Mucosa of stomach (tissue), 1 donor: ENCODE results near the gene KIAA1328.

Experiments
- H3K27me3 ChIP-seq: one replicate; pipeline ENCODE4 v1.7.0; 2013; ENCODE audit warnings: mild to moderate bottlenecking, low read length; ENCODE audit not compliant: control insufficient read depth, insufficient read depth
- H3K36me3 ChIP-seq: one replicate; pipeline ENCODE4 v1.7.0; 2013; ENCODE audit warnings: low read length; ENCODE audit not compliant: control insufficient read depth, insufficient read depth
- H3K4me1 ChIP-seq: one replicate; pipeline ENCODE4 v1.7.0; 2013; ENCODE audit warnings: mild to moderate bottlenecking, low read length; ENCODE audit not compliant: control insufficient read depth, insufficient read depth
- H3K4me3 ChIP-seq: one replicate; pipeline ENCODE4 v1.7.0; 2013; ENCODE audit warnings: low read length
- H3K9ac ChIP-seq: one replicate; pipeline ENCODE4 v1.7.0; 2013; ENCODE audit warnings: mild to moderate bottlenecking, low read length, moderate library complexity
- H3K9me3 ChIP-seq: one replicate; pipeline ENCODE4 v1.7.0; 2013; ENCODE audit warnings: mild to moderate bottlenecking, low read length, moderate library complexity; ENCODE audit not compliant: control insufficient read depth
- donor health status: Pancreatic carcinoma.

The KIAA1328 gene

DNA sequence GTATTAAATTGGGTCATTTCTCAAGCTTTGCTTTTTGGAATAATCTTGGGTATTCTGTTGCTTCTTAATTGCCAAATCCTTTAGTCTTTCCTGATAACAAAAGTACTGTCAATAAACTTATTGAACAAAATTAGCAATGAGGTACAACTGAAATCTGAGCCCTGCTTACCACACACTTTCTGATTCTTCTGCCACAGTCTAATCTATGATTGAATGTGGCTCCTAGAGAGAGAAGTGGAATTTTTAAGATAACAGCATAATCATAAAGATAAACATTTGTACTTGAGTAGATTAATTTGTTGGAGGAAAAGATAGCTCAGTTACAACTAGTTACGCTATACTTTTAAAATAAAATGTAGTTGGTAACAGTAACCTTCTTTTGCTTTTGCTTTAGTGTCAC is 381.9 kb downstream of the KIAA1328 start:
- Histone ChIP-seq H3K9ac (no peak overlapping the region), H3K4me1 (no peaks in the 10 kb centered on the region), H3K27me3 (no peaks in the 10 kb centered on the region), H3K4me3 (no peak overlapping the region), H3K36me3 (no peaks in the 10 kb centered on the region), H3K9me3 (no peaks in the 10 kb centered on the region)

DNA sequence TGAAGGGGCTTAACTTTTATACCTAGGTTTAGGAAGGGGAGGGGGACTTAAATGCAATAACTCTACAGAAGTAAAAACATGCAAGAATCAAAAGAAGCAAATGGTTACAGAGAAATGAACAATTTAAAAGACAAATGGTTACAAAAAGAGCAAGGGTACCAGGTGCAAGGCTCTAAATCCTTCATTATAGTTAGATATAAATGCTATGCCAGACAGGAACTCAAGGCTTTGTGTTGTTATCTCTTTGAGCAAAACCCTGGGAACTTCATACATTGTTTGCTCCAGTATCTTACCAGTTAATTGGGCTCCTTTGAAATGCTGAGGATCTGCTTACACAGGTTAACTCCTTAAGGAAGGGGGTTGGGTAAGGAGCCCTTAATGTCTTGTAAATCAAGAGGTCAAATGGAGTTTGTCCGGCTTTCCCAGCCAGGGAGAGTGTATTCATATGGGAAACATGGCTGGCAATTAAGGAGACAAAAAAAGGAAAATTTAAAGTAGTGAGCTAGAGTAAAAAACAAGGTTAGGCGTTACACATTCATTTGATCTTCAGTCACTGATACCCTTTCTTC is 389.2 kb downstream of the KIAA1328 start:
- Histone ChIP-seq H3K9me3 (no peaks in the 10 kb centered on the region), H3K9ac (no peak overlapping the region), H3K4me1 (no peaks in the 10 kb centered on the region), H3K27me3 (no peaks in the 10 kb centered on the region), H3K36me3 (no peaks in the 10 kb centered on the region), H3K4me3 (no peak overlapping the region)

DNA sequence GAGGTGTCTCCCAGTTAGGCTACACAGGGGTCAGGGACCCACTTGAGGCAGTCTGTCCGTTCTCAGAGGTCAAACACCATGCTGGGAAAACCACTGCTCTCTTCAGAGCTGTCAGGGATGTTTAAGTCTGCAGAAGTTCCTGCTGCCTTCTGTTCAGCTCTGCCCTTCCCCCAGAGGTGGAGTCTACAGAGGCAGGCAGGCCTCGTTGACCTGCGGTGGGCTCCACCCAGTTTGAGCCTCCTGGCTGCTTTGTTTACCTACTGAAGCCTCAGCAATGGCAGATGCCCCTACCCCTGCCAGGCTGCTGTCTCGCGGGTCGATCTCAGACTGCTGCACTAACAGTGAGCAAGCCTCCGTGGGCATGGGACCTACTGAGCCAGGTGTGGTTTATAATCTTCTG is 390.3 kb downstream of the KIAA1328 start:
- H3K27me3 ChIP-seq = no peaks in the 10 kb centered on the region
- H3K4me1 ChIP-seq = no peaks in the 10 kb centered on the region
- no peak overlapping the region for H3K4me3 ChIP-seq
- H3K9me3 ChIP-seq = no peaks in the 10 kb centered on the region
- no peaks in the 10 kb centered on the region for H3K36me3 ChIP-seq
- no peak overlapping the region for H3K9ac ChIP-seq

DNA sequence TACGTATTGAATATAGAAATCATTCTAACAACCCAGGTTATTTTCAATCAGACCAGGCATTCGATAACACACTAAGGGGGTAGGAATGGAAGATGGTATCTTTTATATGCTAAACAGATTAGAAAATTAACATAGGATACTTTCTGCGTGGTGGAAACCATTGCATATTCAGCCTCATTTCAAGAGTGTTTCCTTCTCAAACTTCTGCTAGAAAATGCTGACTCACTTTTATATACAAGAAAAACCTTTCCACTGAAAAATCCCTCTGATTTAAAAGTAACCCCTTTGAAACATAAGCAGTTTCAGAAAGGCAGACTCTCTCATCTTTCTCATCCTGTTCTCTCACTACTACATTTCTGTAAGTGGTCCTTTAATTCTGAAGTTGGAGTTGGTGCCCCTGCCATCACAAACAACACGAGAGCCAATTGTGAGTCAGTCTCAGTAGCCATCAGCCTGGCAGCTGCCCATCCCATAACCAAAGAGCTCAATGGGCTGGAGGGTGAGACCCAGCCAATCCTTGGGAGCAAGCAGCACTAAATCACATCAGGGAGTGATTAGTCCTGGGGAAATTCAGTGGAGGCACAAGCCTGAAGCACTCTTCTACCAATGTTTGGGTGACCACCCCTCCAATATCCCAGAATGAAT is 393.5 kb downstream of the KIAA1328 start:
- Histone ChIP-seq H3K27me3 (no peaks in the 10 kb centered on the region), H3K9me3 (no peaks in the 10 kb centered on the region), H3K4me3 (no peak overlapping the region), H3K4me1 (no peaks in the 10 kb centered on the region), H3K36me3 (no peaks in the 10 kb centered on the region), H3K9ac (no peak overlapping the region)

DNA sequence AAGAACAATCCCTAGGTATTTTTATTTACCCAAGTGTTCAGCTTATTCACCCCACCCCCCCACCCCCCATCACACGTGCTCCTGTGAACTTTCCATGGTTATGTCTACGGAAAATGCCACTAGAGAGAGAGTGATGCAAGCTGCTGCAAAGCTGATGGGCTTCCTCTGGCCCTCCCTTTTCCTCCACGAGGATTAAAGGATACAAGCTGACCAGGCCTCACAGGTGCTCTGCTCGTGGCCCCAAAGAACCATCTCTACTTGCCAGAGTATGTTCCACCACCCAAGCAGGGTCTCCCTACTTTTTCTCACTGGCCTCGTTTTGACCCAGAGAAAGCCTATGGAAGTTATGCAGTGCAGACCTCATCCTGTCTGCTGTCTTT is 394.1 kb downstream of the KIAA1328 start:
- H3K36me3 ChIP-seq = no peaks in the 10 kb centered on the region
- H3K4me1 ChIP-seq = no peaks in the 10 kb centered on the region
- H3K9me3 ChIP-seq = no peaks in the 10 kb centered on the region
- no peak overlapping the region for H3K9ac ChIP-seq
- H3K4me3 ChIP-seq = no peak overlapping the region
- no peaks in the 10 kb centered on the region for H3K27me3 ChIP-seq

DNA sequence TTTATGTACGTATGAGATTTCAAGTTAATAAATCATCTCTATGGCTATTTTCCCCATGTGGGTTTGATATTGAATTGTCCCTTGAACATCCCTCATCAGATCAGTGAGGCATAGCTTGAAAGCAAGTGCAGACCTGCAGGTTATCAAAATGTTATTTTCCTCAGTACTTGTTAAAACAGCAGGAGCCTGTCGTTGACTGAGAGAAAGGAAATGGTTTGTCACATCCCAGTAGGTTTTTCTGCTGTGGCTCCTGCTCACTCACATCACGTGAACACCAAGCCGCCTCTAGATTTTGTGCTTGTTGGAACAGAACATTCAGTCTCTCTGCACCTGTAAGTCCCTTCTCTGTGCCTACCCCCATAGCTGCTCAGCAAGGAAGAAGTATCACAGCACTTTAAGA is 396.4 kb downstream of the KIAA1328 start:
- no peaks in the 10 kb centered on the region for H3K27me3 ChIP-seq
- no peak overlapping the region for H3K4me3 ChIP-seq
- H3K4me1 ChIP-seq = no peaks in the 10 kb centered on the region
- no peaks in the 10 kb centered on the region for H3K36me3 ChIP-seq
- no peak overlapping the region for H3K9ac ChIP-seq
- H3K9me3 ChIP-seq = no peaks in the 10 kb centered on the region

DNA sequence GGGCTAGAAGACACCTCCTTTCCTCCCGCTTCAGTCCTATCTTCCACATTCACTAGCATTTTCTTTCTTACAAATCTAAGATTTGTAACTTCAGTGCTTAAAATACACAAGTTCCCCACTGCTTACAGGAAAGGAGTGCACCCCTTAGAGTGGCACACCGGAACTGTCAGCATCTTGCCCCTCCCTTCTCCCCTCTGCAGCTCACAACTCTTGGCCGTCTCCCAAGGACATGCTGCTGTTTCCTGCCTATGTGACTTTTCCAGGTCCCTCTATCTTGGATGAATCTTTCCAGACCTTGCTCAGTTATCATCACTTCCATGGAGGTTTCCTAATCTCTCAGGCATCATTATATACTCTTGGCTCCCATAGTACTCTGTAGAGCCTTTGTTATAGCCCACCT is 401.8 kb downstream of the KIAA1328 start:
- H3K4me3 ChIP-seq = no peak overlapping the region
- no peaks in the 10 kb centered on the region for H3K27me3 ChIP-seq
- no peaks in the 10 kb centered on the region for H3K9me3 ChIP-seq
- no peaks in the 10 kb centered on the region for H3K36me3 ChIP-seq
- H3K9ac ChIP-seq = no peak overlapping the region
- no peaks in the 10 kb centered on the region for H3K4me1 ChIP-seq

DNA sequence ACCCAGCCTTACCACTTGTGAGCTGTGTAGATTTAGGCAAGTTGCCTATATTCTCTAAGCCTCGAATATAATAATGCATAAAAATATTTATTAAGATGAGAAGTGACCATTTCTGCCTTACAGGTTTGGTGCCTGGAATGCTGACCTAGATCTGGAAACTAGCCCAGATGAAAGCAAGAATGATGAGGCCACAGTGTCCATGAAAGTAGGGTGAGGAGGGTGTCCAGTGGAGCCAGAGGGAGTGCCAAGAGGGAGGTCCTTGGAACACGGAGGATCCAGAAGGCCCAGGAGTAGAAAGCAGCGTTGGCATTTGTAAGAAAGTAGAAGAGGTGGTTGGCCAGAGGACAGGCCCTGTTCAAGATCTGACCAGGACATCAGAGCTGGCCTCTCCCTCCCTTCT is 402.3 kb downstream of the KIAA1328 start:
- H3K4me1 ChIP-seq = no peaks in the 10 kb centered on the region
- no peaks in the 10 kb centered on the region for H3K27me3 ChIP-seq
- H3K9ac ChIP-seq = no peak overlapping the region
- no peaks in the 10 kb centered on the region for H3K36me3 ChIP-seq
- no peaks in the 10 kb centered on the region for H3K9me3 ChIP-seq
- no peak overlapping the region for H3K4me3 ChIP-seq

DNA sequence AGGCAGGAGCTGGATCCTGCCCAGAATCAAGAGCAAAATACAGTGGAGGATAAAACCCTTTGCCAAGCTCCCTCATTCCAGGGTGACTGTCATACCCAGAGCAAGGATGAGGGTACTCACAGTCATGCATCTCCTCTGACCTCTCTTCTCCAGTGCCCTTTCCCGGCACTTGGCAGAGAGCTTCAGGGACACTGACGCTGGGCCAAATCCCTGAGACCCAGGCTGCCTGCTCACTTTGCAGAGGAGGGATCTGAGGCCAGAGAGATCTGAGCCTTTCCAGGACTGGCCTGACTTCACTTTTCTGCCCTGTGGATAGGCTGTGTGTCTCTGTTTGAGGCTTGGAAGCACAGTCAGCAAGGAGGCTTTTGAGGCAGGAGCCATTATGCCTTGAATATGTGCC is 406.7 kb downstream of the KIAA1328 start:
- Histone ChIP-seq H3K4me1 (no peaks in the 10 kb centered on the region), H3K36me3 (no peaks in the 10 kb centered on the region), H3K9ac (no peak overlapping the region), H3K9me3 (no peaks in the 10 kb centered on the region), H3K4me3 (no peak overlapping the region), H3K27me3 (no peaks in the 10 kb centered on the region)

DNA sequence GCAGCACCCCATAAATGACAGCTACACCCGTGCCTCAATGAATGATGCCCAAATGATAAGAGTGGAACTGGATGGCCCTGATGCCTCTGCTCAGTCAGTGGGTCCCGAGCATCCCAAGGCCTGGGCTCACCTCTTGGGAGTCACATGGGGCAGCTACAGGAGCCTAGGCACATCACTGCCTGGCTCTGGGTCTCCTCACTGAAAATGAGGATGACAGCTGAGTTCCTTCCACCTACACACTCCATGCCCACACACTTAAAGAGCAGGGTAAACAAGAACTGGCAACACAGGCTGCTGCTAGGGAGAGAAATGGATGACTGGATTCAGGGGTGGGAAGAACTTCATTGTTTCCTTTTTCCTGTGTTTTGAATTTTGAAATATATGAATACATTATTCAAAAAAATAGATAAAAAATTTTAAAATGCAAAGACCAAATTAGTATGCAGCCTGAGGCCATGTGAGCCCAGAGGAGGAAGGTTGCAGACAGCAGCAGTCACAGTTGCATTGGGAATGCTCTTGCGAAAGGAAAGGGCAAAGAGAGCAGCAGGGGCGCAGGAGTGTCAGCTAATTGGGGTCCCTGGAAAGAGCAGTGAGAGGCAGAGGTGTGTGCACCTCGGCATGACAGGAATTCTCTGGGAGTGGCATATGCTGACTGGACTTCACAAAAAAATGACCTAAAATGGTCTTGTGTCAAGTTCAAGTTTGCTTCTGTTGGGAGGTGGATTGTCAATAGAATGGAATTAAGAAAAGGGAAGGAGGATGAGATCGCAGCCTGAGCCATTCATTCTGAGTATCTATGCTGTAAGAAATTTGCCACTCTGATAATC is 409.6 kb downstream of the KIAA1328 start:
- Histone ChIP-seq H3K27me3 (no peaks in the 10 kb centered on the region), H3K4me1 (no peaks in the 10 kb centered on the region), H3K9ac (no peak overlapping the region), H3K9me3 (no peaks in the 10 kb centered on the region), H3K4me3 (no peak overlapping the region), H3K36me3 (no peaks in the 10 kb centered on the region)

DNA sequence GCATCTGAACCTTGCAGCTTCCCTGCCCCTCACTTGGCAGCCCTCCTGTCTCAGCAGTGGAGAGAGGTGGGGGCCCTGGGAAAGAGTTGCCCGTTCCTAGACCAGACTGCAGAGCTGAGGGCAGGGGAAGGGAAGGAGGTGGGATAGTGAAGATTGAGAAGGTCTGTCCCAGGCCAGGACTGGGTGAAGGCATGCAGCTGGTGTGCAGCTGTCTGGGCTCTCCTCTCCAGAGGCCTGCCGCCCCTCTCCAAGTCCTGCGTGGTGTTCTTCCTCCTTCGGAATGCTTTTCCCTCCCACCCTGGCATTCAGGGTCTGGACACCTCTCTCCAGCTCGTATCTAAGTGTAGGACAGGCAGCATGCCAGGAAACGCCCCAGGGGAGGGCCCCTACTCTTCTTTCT is 413.2 kb downstream of the KIAA1328 start:
- Histone ChIP-seq H3K27me3 (peaks cover 6% of the 10 kb centered on the region), H3K9ac (no peak overlapping the region), H3K4me3 (no peak overlapping the region), H3K9me3 (no peaks in the 10 kb centered on the region), H3K4me1 (no peaks in the 10 kb centered on the region), H3K36me3 (no peaks in the 10 kb centered on the region)

DNA sequence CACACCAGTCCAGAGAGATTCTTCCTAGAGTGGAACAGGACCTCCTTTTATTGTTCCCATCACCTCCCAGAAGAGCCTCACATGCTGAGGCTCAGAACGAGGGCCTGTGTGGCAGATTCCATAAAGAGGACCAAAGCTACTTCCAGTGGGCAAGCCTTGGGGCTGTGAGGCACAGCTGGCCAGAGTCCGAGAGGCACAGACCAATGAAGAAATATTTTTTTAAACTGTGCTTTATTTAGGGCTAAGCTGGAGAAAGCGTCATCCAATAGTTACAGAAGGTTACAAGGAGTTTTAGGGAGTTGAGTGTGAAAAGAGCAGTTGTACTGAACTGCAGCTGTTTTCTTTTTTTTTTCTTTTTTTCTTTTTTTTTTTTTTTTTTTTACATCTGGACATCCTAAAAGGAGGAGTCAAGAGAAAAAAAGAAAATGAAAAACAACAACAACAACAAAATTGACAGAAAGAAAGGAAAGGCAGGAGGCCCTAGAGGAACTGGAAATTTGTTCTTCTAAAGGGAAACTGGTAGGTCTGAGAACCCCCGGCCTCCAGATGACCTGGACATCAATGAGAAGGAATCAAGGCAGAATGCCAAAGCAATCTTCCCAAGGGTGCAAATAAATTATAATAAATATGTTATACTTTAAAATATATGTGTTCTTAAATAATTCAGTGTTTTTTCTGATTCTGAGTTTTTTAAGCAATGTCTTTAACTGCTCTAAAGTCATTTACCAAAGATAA is 414.1 kb downstream of the KIAA1328 start:
- peaks cover 6% of the 10 kb centered on the region for H3K27me3 ChIP-seq
- H3K9ac ChIP-seq = no peak overlapping the region
- no peaks in the 10 kb centered on the region for H3K9me3 ChIP-seq
- H3K4me3 ChIP-seq = no peak overlapping the region
- no peaks in the 10 kb centered on the region for H3K4me1 ChIP-seq
- no peaks in the 10 kb centered on the region for H3K36me3 ChIP-seq
